ENCODE measurements around the gene CEP85L. TPM values are rescaled to one million over a fixed set of nuclear protein-coding genes. Genes with fewer than 3 reads are reported as not detected.

The CEP85L gene
- total and polyA plus RNA-seq, 4 experiments from 2014 or later: 32.7 to 71.1 (median 50.4) TPM

- Mint-ChIP-seq H3K4me1 (peaks cover 45 to 59% (median 52%) of the 10 kb centered on the region in 4 donors), H3K4me3 (peak overlapping the region in 2 of 8 donors; percentile 15 to 24), H3K27me3 (no peaks in the 10 kb centered on the region), H3K36me3 (peaks cover 0 to 9% of the 10 kb centered on the region in 2 donors), H3K9me3 (no peaks in the 10 kb centered on the region), H3K27ac (peak overlapping the region in 4 of 7 donors; percentile 3 to 48 (median 40))
- Histone ChIP-seq H3K4me1 (ENCODE audit: insufficient read depth, low read length) (peaks cover 39% of the 10 kb centered on the region), H3K27me3 (ENCODE audit: insufficient read depth, low read length) (no peaks in the 10 kb centered on the region), H3K36me3 (ENCODE audit: insufficient read depth, low read length) (no peaks in the 10 kb centered on the region), H3K27ac (ENCODE audit: low read depth, low read length) (no peak overlapping the region), H3K9me3 (ENCODE audit: control insufficient read depth in 1 of 2, low read length in 2 of 2) (no peaks in the 10 kb centered on the region), H3K4me3 (ENCODE audit: low read length in 2 of 2) (no peak overlapping the region)
- ChIA-PET POLR2A (ENCODE audit: partially characterized antibody) (interaction anchor here (0.6 kb wide), 1 partner anchor 146 kb away, joined by 3 read pairs; no protein-coding TSS in a partner anchor), CTCF (ENCODE audit: partially characterized antibody) (no interaction called here)
- intact Hi-C loops (cut with micrococcal nuclease): no loop called here
- no peak for DNase-seq
Measured at GRCh38 chr6:118644007-118644406, 7.4 kb downstream of the CEP85L start.

GRCh38 chr6:118641042-118641441, 10.3 kb downstream of the CEP85L start:
- POLR2A ChIA-PET (ENCODE audit: partially characterized antibody): no interaction called here

GRCh38 chr6:118639054-118639964, 12.1 kb downstream of the CEP85L start:
- peaks cover 0 to 14% of the 10 kb centered on the region in 2 donors for H3K36me3 Mint-ChIP-seq
- H3K27me3 Mint-ChIP-seq: no peaks in the 10 kb centered on the region
- H3K27ac Mint-ChIP-seq: peak overlapping the region in 4 of 7 donors; percentile 4 to 72 (median 48)
- intact Hi-C loops (cut with micrococcal nuclease): no loop called here
- H3K4me3 Mint-ChIP-seq: peak overlapping the region in 5 of 8 donors; percentile 1 to 64 (median 51)
- ChIA-PET CTCF (ENCODE audit: partially characterized antibody) (interaction anchor here (0.9 to 1.9 kb wide), 7 partner anchors 9 to 161 kb away, joined by 3 to 6 read pairs (median 3); partner anchors contain the start of gene CEP85L), POLR2A (ENCODE audit: partially characterized antibody) (interaction anchor here (0.8 to 1.4 kb wide), 5 partner anchors 9 to 129 kb away, joined by 3 to 7 read pairs (median 6); partner anchors contain the start of gene CEP85L)
- H3K4me3 ChIP-seq (ENCODE audit: low read length in 2 of 2): no peak overlapping the region
- H3K27ac ChIP-seq (ENCODE audit: low read depth, low read length): no peak overlapping the region
- H3K27me3 ChIP-seq (ENCODE audit: insufficient read depth, low read length): no peaks in the 10 kb centered on the region
- H3K9me3 Mint-ChIP-seq: peaks cover 0 to 4% (median 0%) of the 10 kb centered on the region in 8 donors
- H3K9me3 ChIP-seq (ENCODE audit: control insufficient read depth in 1 of 2, low read length in 2 of 2): no peaks in the 10 kb centered on the region
- peaks cover 41 to 77% (median 57%) of the 10 kb centered on the region in 4 donors for H3K4me1 Mint-ChIP-seq
- H3K36me3 ChIP-seq (ENCODE audit: insufficient read depth, low read length): no peaks in the 10 kb centered on the region
- H3K4me1 ChIP-seq (ENCODE audit: insufficient read depth, low read length): peaks cover 30% of the 10 kb centered on the region
- DNase-seq: no peak

More at GRCh38 chr6:118641042-118641441, 10.3 kb downstream of the CEP85L start:
- no peak overlapping the region for H3K27ac ChIP-seq (ENCODE audit: low read depth, low read length)
- intact Hi-C loops (cut with micrococcal nuclease): no loop called here
- no peak overlapping the region for H3K4me3 ChIP-seq (ENCODE audit: low read length in 2 of 2)
- peaks cover 48 to 74% (median 63%) of the 10 kb centered on the region in 4 donors for H3K4me1 Mint-ChIP-seq
- CTCF ChIA-PET (ENCODE audit: partially characterized antibody): interaction anchor here (0.7 to 1.9 kb wide), 3 partner anchors 10 to 1080 kb away, joined by 3 to 6 read pairs (median 4); partner anchors contain the start of gene CEP85L
- H3K27me3 ChIP-seq (ENCODE audit: insufficient read depth, low read length): no peaks in the 10 kb centered on the region
- H3K36me3 ChIP-seq (ENCODE audit: insufficient read depth, low read length): no peaks in the 10 kb centered on the region
- no peaks in the 10 kb centered on the region for H3K9me3 ChIP-seq (ENCODE audit: control insufficient read depth in 1 of 2, low read length in 2 of 2)
- H3K27ac Mint-ChIP-seq: peak overlapping the region in 3 of 7 donors; percentile 14 to 32 (median 30)
- peak overlapping the region in 3 of 8 donors; percentile 2 to 40 (median 2) for H3K4me3 Mint-ChIP-seq
- no peak for DNase-seq
- H3K4me1 ChIP-seq (ENCODE audit: insufficient read depth, low read length): peaks cover 41% of the 10 kb centered on the region
- peaks cover 0 to 4% (median 0%) of the 10 kb centered on the region in 8 donors for H3K9me3 Mint-ChIP-seq
- H3K36me3 Mint-ChIP-seq: peaks cover 0 to 13% of the 10 kb centered on the region in 2 donors
- H3K27me3 Mint-ChIP-seq: no peaks in the 10 kb centered on the region

DNA sequence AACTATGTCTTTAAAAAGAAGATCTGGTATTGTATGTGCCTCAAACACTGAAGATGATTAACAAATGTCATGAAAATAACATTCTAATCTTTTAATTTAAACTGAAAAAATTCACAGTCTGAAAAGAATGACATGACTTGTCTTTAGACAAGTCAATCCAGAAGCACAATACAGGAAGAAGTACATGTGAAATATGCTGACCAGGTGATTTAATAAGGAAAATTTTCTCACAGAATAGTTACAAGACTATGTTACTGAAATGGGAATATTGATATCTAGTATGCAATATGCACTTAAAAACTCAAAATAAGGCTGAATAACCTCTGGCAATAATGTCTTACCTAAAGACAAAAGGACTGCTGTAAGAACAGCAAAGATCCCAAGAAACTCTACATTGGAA, 13.1 kb downstream of the CEP85L start:
- no peak overlapping the region for H3K4me3 ChIP-seq (ENCODE audit: low read length in 2 of 2)
- no peaks in the 10 kb centered on the region for H3K36me3 ChIP-seq (ENCODE audit: insufficient read depth, low read length)
- H3K4me1 Mint-ChIP-seq: peaks cover 33 to 73% (median 47%) of the 10 kb centered on the region in 4 donors
- H3K27me3 ChIP-seq (ENCODE audit: insufficient read depth, low read length): no peaks in the 10 kb centered on the region
- DNase-seq: no peak
- ChIA-PET CTCF (ENCODE audit: partially characterized antibody) (interaction anchor here (1.0 to 1.6 kb wide), 3 partner anchors 8 to 137 kb away, joined by 3 to 5 read pairs (median 4); partner anchors contain the start of gene CEP85L), POLR2A (ENCODE audit: partially characterized antibody) (interaction anchor here (1.1 to 1.2 kb wide), 2 partner anchors 8 to 10 kb away, joined by 3 to 7 read pairs; no protein-coding TSS in a partner anchor)
- H3K4me1 ChIP-seq (ENCODE audit: insufficient read depth, low read length): peaks cover 20% of the 10 kb centered on the region
- peaks cover 0 to 4% (median 0%) of the 10 kb centered on the region in 8 donors for H3K9me3 Mint-ChIP-seq
- peak overlapping the region in 1 of 7 donors; percentile 9 for H3K27ac Mint-ChIP-seq
- H3K9me3 ChIP-seq (ENCODE audit: control insufficient read depth in 1 of 2, low read length in 2 of 2): no peaks in the 10 kb centered on the region
- no peaks in the 10 kb centered on the region for H3K27me3 Mint-ChIP-seq
- H3K36me3 Mint-ChIP-seq: peaks cover 2 to 17% of the 10 kb centered on the region in 2 donors
- intact Hi-C loops (cut with micrococcal nuclease): no loop called here
- no peak overlapping the region for H3K27ac ChIP-seq (ENCODE audit: low read depth, low read length)
- H3K4me3 Mint-ChIP-seq: no peak overlapping the region

- Histone ChIP-seq H3K9me3 (ENCODE audit: control insufficient read depth in 1 of 2, low read length in 2 of 2) (no peaks in the 10 kb centered on the region), H3K27me3 (ENCODE audit: insufficient read depth, low read length) (no peaks in the 10 kb centered on the region), H3K27ac (ENCODE audit: low read depth, low read length) (no peak overlapping the region), H3K4me3 (ENCODE audit: low read length in 2 of 2) (no peak overlapping the region), H3K36me3 (ENCODE audit: insufficient read depth, low read length) (no peaks in the 10 kb centered on the region), H3K4me1 (ENCODE audit: insufficient read depth, low read length) (peaks cover 19% of the 10 kb centered on the region)
- CTCF ChIA-PET (ENCODE audit: partially characterized antibody): interaction anchor here (0.9 to 2.8 kb wide), 5 partner anchors 11 to 102 kb away, joined by 3 to 7 read pairs (median 4); partner anchors contain the start of gene CEP85L
- H3K9me3 Mint-ChIP-seq: peaks cover 0 to 4% (median 0%) of the 10 kb centered on the region in 8 donors
- H3K4me1 Mint-ChIP-seq: peaks cover 30 to 70% (median 48%) of the 10 kb centered on the region in 4 donors
- DNase-seq: no peak
- no peak overlapping the region for H3K4me3 Mint-ChIP-seq
- POLR2A ChIA-PET (ENCODE audit: partially characterized antibody): interaction anchor here (1.0 to 1.2 kb wide), 3 partner anchors 13 to 73 kb away, joined by 3 to 4 read pairs (median 3); no protein-coding TSS in a partner anchor
- no peaks in the 10 kb centered on the region for H3K27me3 Mint-ChIP-seq
- no peak overlapping the region for H3K27ac Mint-ChIP-seq
- peaks cover 14 to 30% of the 10 kb centered on the region in 2 donors for H3K36me3 Mint-ChIP-seq
- intact Hi-C loops (cut with micrococcal nuclease): no loop called here
Measured at GRCh38 chr6:118635909-118636735, 15.3 kb downstream of the CEP85L start.

GRCh38 chr6:118632359-118632758, 19.0 kb downstream of the CEP85L start:
- Histone ChIP-seq H3K36me3 (ENCODE audit: insufficient read depth, low read length) (peaks cover 8% of the 10 kb centered on the region), H3K9me3 (ENCODE audit: control insufficient read depth in 1 of 2, low read length in 2 of 2) (no peaks in the 10 kb centered on the region), H3K27ac (ENCODE audit: low read depth, low read length) (no peak overlapping the region), H3K4me3 (ENCODE audit: low read length in 2 of 2) (no peak overlapping the region), H3K4me1 (ENCODE audit: insufficient read depth, low read length) (peaks cover 18% of the 10 kb centered on the region), H3K27me3 (ENCODE audit: insufficient read depth, low read length) (no peaks in the 10 kb centered on the region)
- H3K9me3 Mint-ChIP-seq: peaks cover 0 to 4% (median 0%) of the 10 kb centered on the region in 8 donors
- H3K4me1 Mint-ChIP-seq: peaks cover 34 to 74% (median 54%) of the 10 kb centered on the region in 4 donors
- POLR2A ChIA-PET (ENCODE audit: partially characterized antibody): interaction anchor here (0.6 to 1.4 kb wide), 2 partner anchors 19 to 156 kb away, joined by 3 to 4 read pairs; partner anchors contain the start of gene CEP85L
- CTCF ChIA-PET (ENCODE audit: partially characterized antibody): interaction anchor here (1.5 to 1.6 kb wide), 2 partner anchors 12 to 14 kb away, joined by 4 to 5 read pairs; no protein-coding TSS in a partner anchor
- H3K27ac Mint-ChIP-seq: peak overlapping the region in 1 of 7 donors; percentile 29
- H3K36me3 Mint-ChIP-seq: peaks cover 38 to 57% of the 10 kb centered on the region in 2 donors
- H3K4me3 Mint-ChIP-seq: no peak overlapping the region
- intact Hi-C loops (cut with micrococcal nuclease): no loop called here
- no peak for DNase-seq
- no peaks in the 10 kb centered on the region for H3K27me3 Mint-ChIP-seq
